Endothelial cell of umbilical vein (primary cell): ENCODE data around the gene MC2R.

Experiments used
- CTCF ChIP-seq, 2 donors: IDR thresholded peaks; 1 replicate in 1 of 2; 2 replicates in 1 of 2; pipeline ENCODE4 v1.5.1; 2011; ENCODE audit warnings: low read length in 2 of 2, mild to moderate bottlenecking in 2 of 2, moderate library complexity in 2 of 2, control low read depth in 1 of 2, inconsistent platforms in 1 of 2, low read depth in 1 of 2; ENCODE audit not compliant: insufficient read depth in 1 of 2; ENCODE audit errors: extremely low read depth in 1 of 2
- FOS ChIP-seq: IDR thresholded peaks from 2 replicates; pipeline ENCODE4 v1.6.1; 2011; ENCODE audit warnings: mild to moderate bottlenecking, low read length, moderate library complexity, borderline replicate concordance; ENCODE audit not compliant: insufficient read depth
- JUN ChIP-seq: IDR thresholded peaks from 2 replicates; pipeline ENCODE4 v1.6.1; 2011; ENCODE audit warnings: borderline replicate concordance, low read depth; ENCODE audit not compliant: insufficient read length, insufficient read depth
- POLR2A ChIP-seq: IDR thresholded peaks from 2 replicates; pipeline ENCODE4 v1.6.1; 2012; ENCODE audit warnings: low read depth, mild to moderate bottlenecking, control low read depth, low read length
- POLR2AphosphoS5 ChIP-seq: IDR thresholded peaks from 2 replicates; pipeline ENCODE4 v1.6.1; 2012; ENCODE audit warnings: low read depth, mild to moderate bottlenecking, control low read depth, low read length, moderate library complexity; ENCODE audit not compliant: insufficient read depth
- TF ChIP-seq, protein P1 (sequence below): IDR thresholded peaks from 2 replicates; pipeline ENCODE4 v1.6.1; 2011; ENCODE audit not compliant: insufficient read depth, insufficient read length

GRCh38 chr18:13913205-13913604 is 2.1 kb downstream of the MC2R start:
- TF ChIP-seq CTCF (IDR thresholded peaks at IDR 0.05; ENCODE audit: extremely low read depth in 1 of 2, insufficient read depth in 1 of 2, low read depth in 1 of 2, low read length in 2 of 2) (no peak), POLR2A (no peak), FOS (no peak), POLR2AphosphoS5 (no peak), JUN (no peak)
- TF ChIP-seq, protein P1, sequence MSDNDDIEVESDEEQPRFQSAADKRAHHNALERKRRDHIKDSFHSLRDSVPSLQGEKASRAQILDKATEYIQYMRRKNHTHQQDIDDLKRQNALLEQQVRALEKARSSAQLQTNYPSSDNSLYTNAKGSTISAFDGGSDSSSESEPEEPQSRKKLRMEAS: no peak
